Frontal cortex (tissue), 4 donors: ENCODE data around the gene TSHZ2. TPM values are rescaled to one million over a fixed set of nuclear protein-coding genes. Genes with fewer than 3 reads are reported as not detected.

Experiments used
- DNase-seq, 2 donors: peaks; one replicate each; pipeline ENCODE4 v3.0.0; 2012; ENCODE audit warnings: low spot score in 2 of 2
- FAIRE-seq: peaks from 2 replicates; lab custom pipeline; 2012; peaks lifted over from hg19 to GRCh38; lab: Jason Lieb, UNC
- total RNA-seq: library from RNA; depleted of rRNA; stranded (reverse); fragments of >200 nt; gene quantifications from one replicate; pipeline ENCODE4 v1.2.3, GENCODE V29; 2014
- donor health status: control.
- donor health status: control.
- donor health status: control.

TSHZ2 gene
- total RNA-seq, 1 donor from 2014 or later, result 2.4 TPM

- DNase-seq, result no peak
- FAIRE-seq, result no peak
Measured at GRCh38 chr20:53247468-53248103, 275.4 kb downstream of the TSHZ2 start.

GRCh38 chr20:53250456-53250855 lies 278.3 kb downstream of the TSHZ2 start:
- no peak for DNase-seq
- FAIRE-seq, result no peak

GRCh38 chr20:53252002-53252401 lies 279.8 kb downstream of the TSHZ2 start:
- DNase-seq (no peak), FAIRE-seq (no peak)

GRCh38 chr20:53253668-53254067 lies 281.5 kb downstream of the TSHZ2 start:
- FAIRE-seq (no peak), DNase-seq (no peak)

GRCh38 chr20:53255102-53255710 lies 283.0 kb downstream of the TSHZ2 start:
- FAIRE-seq (no peak), DNase-seq (no peak)

- no peak for DNase-seq
- FAIRE-seq, result no peak
Measured at GRCh38 chr20:53258741-53259140, 286.6 kb downstream of the TSHZ2 start.

GRCh38 chr20:53260168-53260567 lies 288.0 kb downstream of the TSHZ2 start:
- DNase-seq, result no peak
- no peak for FAIRE-seq

GRCh38 chr20:53260591-53260990 lies 288.4 kb downstream of the TSHZ2 start:
- DNase-seq (no peak), FAIRE-seq (no peak)

- DNase-seq, result no peak
- FAIRE-seq, result no peak
Measured at GRCh38 chr20:53262365-53262764, 290.2 kb downstream of the TSHZ2 start.

- DNase-seq (no peak), FAIRE-seq (no peak)
Measured at GRCh38 chr20:53263554-53264438, 291.6 kb downstream of the TSHZ2 start.

- FAIRE-seq (no peak), DNase-seq (no peak)
Measured at GRCh38 chr20:53264604-53265003, 292.4 kb downstream of the TSHZ2 start.

- FAIRE-seq (no peak), DNase-seq (no peak)
Measured at GRCh38 chr20:53265304-53265875, 293.2 kb downstream of the TSHZ2 start.

- no peak for DNase-seq
- no peak for FAIRE-seq
Measured at GRCh38 chr20:53269380-53269779, 297.2 kb downstream of the TSHZ2 start.

GRCh38 chr20:53270792-53271375 lies 298.7 kb downstream of the TSHZ2 start:
- no peak for DNase-seq
- FAIRE-seq, result no peak

- FAIRE-seq, result no peak
- DNase-seq, result no peak
Measured at GRCh38 chr20:53274365-53274764, 302.2 kb downstream of the TSHZ2 start.

- DNase-seq (no peak), FAIRE-seq (no peak)
Measured at GRCh38 chr20:53274807-53275206, 302.6 kb downstream of the TSHZ2 start.

- FAIRE-seq, result no peak
Measured at GRCh38 chr20:53276143-53276542, 304.0 kb downstream of the TSHZ2 start.

GRCh38 chr20:53278555-53278954 lies 306.4 kb downstream of the TSHZ2 start:
- no peak for FAIRE-seq

More at GRCh38 chr20:53276143-53276542, 304.0 kb downstream of the TSHZ2 start:
- DNase-seq, result no peak

GRCh38 chr20:53279735-53280134 lies 307.6 kb downstream of the TSHZ2 start:
- no peak for FAIRE-seq
- no peak for DNase-seq

More at GRCh38 chr20:53278555-53278954, 306.4 kb downstream of the TSHZ2 start:
- no peak for DNase-seq

- FAIRE-seq (no peak), DNase-seq (no peak)
Measured at GRCh38 chr20:53281557-53282117, 309.5 kb downstream of the TSHZ2 start.
